HL-60/S4 treated with phorbol 12-myristate 13-acetate at 8.2 ng/mL for 4 days and 3 days (cell line): ENCODE measurements around the gene NKD2.
"Not testable (repeated sequence)": the region's sequence is repeated elsewhere in the genome, so short reads cannot be mapped to it uniquely, and the experiment has no call there.

Source experiments
- in situ Hi-C: fragments of 300-500 bp; cut with MboI; formaldehyde crosslinking; loops from 2 replicates; pipeline ENCODE4 v1.15.0; 2022; ENCODE audit warnings: low sequenced_read_pairs

The NKD2 gene, protein sequence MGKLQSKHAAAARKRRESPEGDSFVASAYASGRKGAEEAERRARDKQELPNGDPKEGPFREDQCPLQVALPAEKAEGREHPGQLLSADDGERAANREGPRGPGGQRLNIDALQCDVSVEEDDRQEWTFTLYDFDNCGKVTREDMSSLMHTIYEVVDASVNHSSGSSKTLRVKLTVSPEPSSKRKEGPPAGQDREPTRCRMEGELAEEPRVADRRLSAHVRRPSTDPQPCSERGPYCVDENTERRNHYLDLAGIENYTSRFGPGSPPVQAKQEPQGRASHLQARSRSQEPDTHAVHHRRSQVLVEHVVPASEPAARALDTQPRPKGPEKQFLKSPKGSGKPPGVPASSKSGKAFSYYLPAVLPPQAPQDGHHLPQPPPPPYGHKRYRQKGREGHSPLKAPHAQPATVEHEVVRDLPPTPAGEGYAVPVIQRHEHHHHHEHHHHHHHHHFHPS

DNA sequence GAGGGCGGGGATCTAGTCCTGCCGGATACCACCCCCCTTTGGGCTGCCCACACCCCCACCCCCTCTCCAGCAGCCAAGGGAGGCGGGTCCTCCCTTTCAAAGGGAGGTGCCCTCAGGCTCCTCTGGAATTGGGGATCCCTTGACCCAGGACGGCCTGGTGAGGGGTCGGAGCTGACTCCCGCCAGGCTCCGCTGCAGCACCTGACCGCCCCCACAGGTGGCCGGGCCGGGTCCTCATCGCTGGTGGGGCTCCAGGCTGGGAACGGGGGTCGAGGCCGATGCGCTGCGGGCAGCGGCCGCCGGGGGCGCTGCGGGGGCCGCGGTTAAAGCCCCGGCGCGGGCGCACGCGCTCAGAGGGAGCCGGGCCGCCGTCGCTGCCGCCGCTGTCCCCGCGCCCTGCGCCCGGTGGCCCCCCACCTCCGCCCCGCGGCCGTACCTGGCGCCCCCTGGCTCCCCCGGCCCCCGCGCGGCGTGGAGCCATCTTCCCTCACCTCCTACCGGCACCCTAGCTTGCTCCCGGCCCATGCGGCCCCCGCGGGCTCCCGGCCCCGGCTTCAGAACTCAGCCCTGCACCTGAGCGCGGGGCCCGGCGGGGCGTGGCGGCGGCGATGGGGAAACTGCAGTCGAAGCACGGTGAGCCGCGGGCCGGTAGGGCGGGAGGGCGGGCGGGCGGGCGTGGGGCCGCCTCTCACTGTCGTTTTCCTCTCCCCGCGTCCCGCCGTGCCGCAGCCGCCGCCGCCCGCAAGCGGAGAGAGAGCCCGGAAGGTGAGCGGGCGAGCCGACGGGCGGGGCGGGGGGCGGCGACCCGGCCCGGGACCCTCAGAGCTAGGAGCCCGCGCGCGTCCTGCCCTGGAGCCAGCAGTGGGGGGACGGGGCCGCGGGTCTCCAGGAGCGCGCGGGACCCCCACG, at the start of gene NKD2:
Gene NKD2, plus strand, starts transcription at position 352 of the 908 bp plus-strand sequence. Its CDS starts 256 bp downstream, at position 608.
- in situ Hi-C loops, result no loop called here

DNA sequence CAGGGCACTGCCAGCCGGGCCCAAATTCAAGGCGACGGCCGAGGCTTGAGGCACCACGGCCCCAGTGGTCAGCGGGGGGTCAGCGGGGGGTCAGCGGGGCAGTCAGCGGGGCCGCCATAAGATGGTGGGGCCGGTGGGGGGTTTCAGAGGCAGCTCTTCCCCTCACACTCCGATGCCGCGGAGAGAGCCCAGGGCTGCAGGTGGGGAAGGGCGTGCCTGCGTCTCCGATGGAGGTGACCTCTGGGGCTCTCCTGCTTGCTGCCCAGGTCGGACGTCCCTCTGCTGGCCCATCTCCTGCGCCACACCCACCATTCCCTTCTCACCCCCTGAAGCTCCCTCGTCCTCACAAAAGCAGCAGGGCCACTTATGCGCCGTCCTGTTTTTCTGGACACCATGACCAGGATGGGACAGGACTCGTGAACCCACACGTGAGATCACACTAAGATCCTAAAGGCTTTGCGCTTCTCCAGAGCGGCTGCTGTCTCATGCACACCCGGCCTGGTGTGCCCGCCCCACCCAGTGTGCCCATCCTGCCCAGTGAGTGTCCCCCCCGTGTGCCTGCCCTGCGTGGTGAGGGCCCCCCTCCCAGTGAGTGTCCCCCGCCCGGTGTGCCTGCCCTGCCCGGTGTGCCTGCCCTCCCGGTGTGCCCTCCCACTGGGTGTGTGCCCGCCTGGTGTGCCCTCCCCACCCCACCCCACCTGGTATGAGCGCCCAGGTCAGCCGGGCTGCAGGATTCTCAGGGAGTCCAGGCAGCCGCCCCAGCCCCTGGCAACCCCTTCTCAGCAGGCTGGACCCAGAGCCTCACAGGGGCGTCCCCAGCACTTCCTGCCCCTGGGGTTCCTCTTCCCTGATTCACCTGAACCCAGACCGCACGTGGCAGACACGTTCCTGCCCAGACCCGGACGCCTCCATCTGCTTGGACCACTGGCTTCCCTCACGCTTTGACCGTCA, 48.7 kb upstream of the NKD2 start:
- in situ Hi-C loops, result no loop called here

DNA sequence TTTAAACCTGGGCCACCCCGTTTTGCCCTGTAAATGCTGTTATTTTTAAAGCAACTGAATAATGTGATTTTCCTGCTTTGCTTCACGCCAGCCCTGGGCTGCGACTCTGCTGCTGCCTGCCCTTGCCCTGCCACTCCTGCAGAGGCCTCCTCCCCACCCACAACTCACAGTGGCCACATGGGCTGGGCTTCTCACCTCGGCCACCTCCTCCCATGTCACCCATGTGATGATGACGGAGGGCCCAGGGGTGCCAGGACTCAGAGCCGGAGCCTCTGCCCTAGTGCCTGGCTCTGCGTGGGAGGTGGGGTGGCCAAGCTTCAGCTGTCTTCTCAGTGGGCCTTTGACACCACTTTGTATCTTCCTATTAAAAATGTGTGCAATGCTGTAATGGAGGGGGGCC, 48.1 kb upstream of the NKD2 start:
- in situ Hi-C loops, result no loop called here

DNA sequence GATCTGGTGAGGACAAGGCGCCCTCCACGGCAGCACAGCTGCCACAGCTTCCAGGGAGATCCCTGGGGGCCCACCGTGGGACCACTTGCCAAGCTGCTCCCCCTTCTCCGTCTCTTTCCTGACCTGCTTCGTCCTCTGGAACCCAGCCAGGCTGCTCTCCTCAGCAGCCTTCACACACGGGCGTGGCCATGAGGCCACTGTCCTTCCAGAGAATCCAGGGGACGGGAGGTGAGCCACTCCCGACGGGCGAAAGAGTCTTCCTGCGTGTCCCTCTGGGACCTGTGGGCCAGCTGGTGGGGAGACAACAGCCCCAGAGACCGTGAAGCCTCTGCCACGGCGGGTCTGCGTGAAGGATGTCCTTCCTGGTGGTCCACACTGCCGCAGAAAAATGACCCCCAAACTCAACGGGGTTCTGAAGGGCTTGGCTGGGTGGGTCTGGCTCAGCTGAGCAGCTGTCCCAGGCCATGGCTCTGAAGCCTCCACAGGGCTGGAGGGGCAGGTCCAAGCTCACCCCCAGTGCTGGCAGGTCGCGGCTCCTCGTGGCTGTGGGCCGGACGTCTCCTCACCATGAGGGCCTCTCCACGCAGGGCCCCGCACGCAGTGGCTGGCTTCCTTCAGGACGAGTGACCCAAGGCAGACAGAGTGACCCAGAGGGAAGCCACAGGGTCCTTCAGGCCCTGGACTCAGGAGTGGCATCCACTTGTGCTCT, 47.4 kb upstream of the NKD2 start:
- in situ Hi-C loops, result no loop called here

DNA sequence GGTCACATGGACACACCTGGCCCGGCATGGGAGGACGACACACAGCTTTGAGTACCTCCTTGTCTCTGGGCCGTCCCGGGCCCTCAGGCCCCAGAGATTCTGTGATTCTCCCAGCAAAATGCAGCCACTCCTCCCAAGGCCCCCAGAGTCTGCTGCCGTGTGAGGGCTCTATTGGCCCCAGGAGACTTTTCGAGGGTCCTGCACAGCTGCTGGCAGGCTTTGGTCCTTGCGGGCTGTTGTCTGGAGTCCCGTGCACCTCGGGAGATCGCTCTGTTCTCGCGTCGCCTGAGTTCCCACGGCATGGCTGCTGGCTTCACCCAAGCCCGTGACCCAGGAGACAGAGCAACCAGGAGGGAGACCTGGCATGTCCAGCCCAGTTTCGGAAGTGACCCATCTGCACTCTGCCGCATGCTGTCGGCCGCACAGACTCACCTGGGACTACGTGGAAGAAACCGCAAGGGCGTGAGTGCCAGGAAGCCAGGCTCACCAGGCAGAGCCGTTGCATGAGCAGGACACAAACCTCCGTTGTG, 46.8 kb upstream of the NKD2 start:
- in situ Hi-C loops, result no loop called here

DNA sequence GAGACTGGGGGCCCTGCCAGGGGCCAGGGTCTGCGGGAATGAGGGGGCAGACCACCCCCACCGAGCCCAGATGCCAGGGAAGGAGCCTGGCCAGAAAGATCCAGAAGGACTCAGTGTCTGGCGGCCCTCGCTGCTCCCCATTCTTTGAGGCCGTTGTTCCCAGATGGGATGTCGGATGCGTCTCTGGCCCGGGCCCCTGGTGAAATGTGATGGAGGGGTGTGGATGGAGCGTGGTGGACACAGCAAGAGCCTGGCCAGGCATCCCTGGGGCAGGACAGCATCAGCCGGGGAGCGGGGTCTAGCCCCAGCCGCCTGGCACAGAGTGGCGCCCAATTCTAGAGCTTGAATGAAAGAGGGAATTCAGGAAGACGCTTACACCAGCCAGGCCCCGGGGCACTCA, 46.2 kb upstream of the NKD2 start:
- in situ Hi-C loops, result no loop called here

DNA sequence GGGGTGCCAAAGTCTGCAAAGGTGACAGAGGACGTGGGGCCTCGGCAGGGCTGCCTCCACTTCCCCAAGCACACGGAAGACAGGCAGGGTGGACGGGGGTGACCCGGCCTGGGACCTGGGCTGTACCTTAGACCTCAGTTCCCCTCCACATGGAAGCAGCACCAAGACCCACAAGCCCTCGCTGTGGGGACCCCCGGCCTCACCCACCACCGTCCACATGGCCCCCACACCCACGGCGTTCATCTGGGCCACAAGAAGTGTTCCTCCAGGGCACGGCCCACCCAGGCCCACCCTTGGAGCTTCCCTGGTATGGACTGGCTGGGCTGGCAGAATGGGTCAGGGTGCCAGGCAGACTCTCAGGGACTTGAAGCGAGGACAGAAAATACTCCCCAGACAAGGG, 45.8 kb upstream of the NKD2 start:
- in situ Hi-C loops, result no loop called here

DNA sequence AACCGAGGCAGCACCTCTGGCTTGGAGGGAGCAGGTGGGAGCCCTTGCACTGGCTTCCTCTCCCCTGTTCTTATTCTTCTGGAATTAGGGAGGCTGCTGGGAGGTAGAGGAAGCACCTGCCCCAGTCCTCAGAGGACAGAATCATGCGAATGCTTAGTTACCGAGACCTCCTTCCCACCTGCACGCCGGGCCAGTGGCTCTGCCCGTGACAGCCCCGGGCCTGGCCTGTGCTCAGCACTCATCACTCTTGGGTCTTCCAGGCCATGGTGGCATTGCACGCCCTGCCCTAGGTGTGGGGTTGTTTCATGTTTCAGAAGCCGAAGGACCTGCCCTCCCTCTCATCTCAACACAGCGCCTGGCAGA, 45.3 kb upstream of the NKD2 start:
- in situ Hi-C loops, result no loop called here

DNA sequence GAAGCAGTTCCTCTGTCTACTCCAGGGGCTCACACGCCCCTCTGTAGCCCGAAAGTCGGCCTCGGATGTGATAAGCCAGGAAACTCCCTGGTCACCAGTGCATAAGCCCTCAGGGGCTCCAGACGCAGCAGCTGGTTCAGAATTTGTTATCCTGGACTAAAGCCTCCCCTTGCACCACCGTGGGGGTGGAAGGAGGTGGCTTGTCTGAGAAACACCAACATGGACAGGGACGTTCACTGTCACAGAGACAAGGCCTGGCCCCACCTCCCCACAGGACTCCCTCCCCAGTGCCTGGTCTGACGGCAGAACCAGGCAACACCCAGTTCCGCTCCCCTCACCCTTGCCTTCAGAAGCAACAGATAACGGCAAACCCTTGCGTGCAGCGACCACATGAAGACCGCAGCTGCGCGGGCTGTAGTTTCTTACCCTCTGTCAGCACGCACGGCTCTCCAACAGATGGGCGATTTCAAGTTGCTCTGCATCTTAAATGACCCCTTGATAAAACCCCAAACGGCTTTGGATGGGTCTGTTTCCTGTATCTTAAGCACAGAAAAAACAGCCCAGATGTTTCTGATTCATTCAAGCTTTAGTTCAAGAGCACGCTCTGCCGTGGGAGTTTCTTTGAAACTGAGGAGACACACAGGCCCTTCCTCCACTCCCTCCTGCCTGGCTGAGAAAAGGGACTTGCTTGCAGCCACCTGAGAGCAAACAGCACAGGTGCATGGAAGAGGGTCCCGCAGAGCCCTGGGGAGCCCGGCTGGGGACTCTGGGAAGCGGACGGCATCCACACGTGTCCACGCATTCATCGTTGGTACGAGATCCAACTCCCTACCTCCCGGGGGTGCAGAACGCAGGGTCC, 44.7 kb upstream of the NKD2 start:
- in situ Hi-C loops, result no loop called here

DNA sequence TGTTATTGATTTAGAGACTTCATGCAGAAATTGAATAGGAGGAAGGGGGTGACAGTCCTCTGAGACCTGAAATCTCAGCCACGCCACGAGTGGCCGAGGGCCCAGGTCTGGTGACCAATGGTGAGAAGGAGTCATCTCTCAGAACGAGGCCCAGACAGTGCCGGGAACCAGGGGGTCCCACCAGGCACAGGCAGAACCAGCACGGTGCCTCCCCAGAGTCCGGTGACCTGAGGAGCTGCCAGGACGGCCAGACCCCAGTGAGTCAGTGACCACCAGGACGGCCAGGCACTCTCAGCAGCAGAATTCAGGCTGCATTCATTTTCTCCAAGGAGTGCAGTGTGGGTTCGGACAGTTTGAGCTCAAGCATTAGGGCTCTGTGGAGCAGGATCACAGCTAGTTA, 43.8 kb upstream of the NKD2 start:
- in situ Hi-C loops, result no loop called here

DNA sequence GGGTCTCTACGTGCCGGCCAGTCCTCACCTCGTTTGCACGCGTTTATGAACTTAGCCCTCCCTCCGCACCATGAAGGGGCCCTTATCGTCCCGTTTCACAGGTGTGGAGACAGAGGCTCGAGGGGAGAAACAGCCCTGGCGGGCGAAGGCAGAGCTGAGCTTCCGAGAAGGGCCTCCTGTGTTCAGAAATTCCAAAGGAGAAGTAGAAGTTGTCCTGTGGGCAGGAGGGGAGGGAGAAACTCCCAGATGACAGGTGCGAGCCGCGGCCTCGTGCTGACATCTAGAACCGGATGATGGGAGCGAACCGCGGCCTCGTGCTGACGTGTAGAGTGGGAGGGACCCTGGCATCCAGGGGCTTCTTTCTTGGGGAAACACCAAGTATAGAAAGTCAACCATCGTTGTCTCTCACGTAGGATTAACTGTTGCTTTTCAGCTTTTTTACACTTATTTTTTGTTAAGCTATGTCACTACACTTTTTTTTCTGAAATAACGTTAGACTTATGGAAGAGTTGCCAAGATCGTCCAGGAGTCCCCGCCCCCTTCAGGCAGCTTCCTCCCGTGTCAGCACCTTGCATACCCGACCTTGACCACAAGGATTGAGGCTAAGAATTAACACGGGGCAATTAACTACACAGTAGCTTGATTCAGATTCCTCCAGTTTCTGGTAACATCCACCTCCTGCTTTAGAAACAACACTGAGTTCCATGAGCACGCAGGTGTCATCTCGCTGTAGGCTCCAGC, 42.8 kb upstream of the NKD2 start:
- in situ Hi-C loops, result no loop called here

DNA sequence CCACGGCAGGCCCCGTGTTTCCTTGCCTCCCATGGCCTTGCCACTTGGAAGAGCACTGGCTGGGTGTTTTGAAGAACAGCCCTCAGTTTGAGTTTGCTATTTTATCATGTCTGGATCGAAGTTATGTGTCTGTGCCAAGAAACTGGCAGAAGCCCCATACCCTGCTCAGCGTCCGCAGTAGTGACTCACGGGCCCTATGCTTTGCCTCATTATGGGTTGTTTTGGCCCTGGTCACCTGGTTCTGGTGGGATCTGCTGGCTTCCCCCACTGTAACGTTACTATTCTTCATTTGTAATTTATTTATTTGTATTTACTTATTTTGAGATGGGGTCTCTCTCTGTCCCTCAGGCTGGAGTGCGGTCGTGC, 42.3 kb upstream of the NKD2 start:
- in situ Hi-C loops, result no loop called here

DNA sequence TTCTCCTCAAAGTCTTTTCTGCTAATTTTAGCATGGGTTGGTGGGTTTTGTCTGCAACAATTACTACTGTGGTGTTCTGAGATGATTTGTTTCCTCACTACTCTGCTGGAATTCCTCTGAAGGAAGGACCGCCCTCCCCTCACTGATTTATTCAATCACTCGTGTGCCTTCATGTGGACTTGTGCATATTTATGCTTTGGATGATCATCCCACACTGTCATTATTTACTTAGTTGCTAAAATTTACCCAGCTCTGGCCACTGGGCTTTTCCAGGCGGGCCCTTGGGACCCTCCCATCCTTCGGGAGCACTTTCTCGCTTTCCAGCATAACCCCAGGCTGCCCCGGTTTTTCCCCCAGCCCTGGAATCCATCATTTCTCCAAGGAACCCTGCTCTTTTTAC, 41.7 kb upstream of the NKD2 start:
- in situ Hi-C loops, result no loop called here

DNA sequence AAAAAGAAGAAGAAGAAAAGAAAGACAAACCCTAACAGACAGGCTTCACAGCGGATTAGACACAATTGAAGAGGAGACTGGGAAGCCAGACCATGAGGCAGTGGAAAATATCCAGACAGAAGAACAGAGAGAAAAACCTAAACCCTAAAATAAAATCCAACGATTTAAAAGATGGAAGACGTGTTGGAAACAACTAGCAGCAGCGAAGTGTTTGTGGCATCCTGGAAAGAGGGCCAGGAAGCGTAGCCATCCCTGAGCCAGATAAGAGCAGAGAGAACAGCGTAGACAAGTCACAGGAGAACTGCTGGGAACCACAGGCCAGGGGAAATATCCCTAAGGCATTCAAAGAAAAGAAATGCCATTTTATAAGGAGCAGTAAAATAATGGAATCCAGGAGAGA, 39.7 kb upstream of the NKD2 start:
- in situ Hi-C loops, result no loop called here

DNA sequence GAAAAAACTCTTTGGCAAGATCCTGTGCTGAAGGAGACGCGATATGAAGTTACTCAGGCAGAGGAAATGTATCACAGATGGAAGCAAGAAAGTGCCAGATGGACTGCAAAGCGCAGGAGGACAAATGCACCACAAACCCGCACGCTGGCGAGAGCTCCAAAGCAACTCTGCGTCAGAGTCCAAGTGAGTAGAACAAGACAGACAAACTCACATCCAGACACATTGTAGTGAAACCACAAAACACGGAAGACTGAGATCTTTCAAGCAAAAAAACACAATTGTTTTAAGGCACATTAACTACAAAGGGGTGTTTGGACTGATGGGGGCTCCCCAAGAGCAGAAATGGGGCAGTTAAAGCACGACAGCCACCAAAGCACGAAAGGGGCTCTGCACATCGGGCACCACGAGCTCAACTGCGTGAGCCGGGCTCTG, 39.2 kb upstream of the NKD2 start:
- in situ Hi-C loops, result no loop called here

DNA sequence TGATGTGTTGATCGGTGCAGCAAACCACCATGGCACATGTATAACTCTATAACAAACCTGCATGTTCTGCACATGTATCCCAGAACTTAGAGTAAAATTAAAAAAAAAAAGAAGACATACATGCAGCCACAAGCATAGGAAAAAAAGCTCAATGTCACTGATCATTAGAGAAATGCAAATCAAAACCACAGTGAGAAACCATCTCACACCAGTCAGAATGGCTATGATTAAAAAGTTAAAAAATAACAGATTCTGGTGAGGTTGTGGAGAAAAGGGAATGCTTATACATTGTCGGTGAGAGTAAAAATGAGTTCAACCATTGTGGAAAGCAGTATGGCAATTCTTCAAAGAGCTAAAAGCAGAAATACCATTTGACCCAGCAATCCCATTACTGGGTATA, 36.0 kb upstream of the NKD2 start:
- in situ Hi-C loops, result not testable (repeated sequence)

DNA sequence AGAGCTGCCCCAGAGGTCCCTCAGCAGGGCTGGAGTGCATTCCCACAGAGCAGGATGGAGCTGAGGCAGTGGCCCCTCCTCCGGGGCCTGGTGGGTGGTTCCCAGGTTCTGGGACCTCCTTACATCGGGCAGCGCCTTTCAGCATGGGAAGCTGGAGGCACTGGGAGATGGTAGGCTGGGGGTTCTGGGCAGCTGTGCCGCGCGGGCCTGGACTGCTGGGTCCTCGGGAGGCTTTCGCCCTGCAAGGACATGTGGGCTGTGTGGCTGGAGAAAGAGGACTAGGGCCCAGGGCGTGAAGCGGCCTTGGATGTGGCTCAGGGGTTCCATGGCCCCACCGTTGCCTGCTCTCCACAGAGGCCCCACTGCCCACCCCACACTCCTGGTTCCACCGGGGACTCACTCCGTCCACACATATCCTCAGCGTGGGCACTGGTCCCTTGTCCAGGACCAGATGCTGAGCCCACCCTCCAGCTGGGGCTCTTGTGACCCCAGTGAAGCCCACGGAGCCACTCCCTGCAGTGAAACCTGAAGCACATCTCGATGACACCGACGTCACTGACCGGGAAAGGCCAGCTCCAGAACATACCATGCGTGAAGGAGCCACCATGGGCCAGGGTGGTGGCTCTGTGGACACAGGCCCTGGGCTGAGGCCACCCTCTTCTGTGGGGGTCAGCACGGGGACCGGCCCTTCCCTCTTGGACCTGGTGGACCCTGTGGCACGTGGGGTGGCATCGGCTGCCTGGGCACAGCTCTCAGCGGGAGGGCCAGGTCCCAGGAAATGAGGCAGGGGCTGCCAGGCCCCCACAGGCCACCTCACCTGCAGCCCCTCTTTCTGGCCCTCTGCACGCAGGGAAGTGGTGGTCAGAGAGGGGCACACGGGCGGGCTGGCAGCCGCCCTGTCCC, 31.5 kb upstream of the NKD2 start:
- in situ Hi-C loops, result no loop called here
